CD4-positive, alpha-beta T cell (primary cell): Measurements from ENCODE around the gene IL11. TPM values are rescaled to one million over a fixed set of nuclear protein-coding genes. Genes with fewer than 3 reads are reported as not detected.
"Not testable (repeated sequence)": the region's sequence is repeated elsewhere in the genome, so short reads cannot be mapped to it uniquely, and the experiment has no call there.

Source experiments
- ATAC-seq: fragments of 200-7000 bp; cut with Tn5 transposase; one replicate; pipeline ENCODE4 v1.10.0; 2022; ENCODE audit warnings: mild to moderate bottlenecking; ENCODE audit not compliant: poor library complexity
- CTCF ChIA-PET: fragments of 350-600 bp; sonication (Branson Sonifier 250); formaldehyde crosslinking; loops from one replicate; lab custom pipeline; 2021; ENCODE audit warnings: antibody characterized with exemption, inconsistent platforms; lab: Charles Lee
- POLR2A ChIA-PET: fragments of 350-600 bp; sonication (Branson Sonifier 250); formaldehyde crosslinking; loops from one replicate; lab custom pipeline; 2021; ENCODE audit warnings: antibody characterized with exemption, inconsistent platforms; lab: Charles Lee
- DNase-seq, 14 experiments: peaks; one replicate each; pipeline ENCODE4 v3.0.0-alpha.2; 2013 to 2020; ENCODE audit warnings: mixed read lengths in 2 of 14
- H3K27ac ChIP-seq, 2 donors: one replicate each; pipeline versions ENCODE4 v1.5.1 to v1.7.0; 2013; ENCODE audit warnings: low read length in 2 of 2, low read depth in 1 of 2, mild to moderate bottlenecking in 1 of 2
- H3K27me3 ChIP-seq, 2 experiments: 1 replicate in 1 of 2; 2 replicates in 1 of 2; pipeline versions ENCODE4 v1.6.1 to v1.7.0; 2013; ENCODE audit warnings: low read length in 2 of 2, control low read depth in 1 of 2, mild to moderate bottlenecking in 1 of 2, moderate library complexity in 1 of 2; ENCODE audit not compliant: insufficient read depth in 2 of 2, control insufficient read depth in 1 of 2
- H3K36me3 ChIP-seq: one replicate; pipeline ENCODE4 v1.6.1; 2013; ENCODE audit warnings: low read length, control low read depth; ENCODE audit not compliant: insufficient read depth
- H3K4me1 ChIP-seq: one replicate; pipeline ENCODE4 v1.6.1; 2013; ENCODE audit warnings: low read length, control low read depth; ENCODE audit not compliant: insufficient read depth
- H3K4me3 ChIP-seq: one replicate; pipeline ENCODE4 v1.5.1; 2013; ENCODE audit warnings: mild to moderate bottlenecking, low read length, moderate library complexity
- H3K9me3 ChIP-seq, 2 experiments: 1 replicate in 1 of 2; 2 replicates in 1 of 2; pipeline versions ENCODE4 v1.6.1 to v1.7.0; 2013; ENCODE audit warnings: low read length in 2 of 2, mild to moderate bottlenecking in 2 of 2, control low read depth in 1 of 2, moderate library complexity in 1 of 2; ENCODE audit not compliant: control insufficient read depth in 1 of 2, insufficient read depth in 1 of 2
- H3K27ac Mint-ChIP-seq: one replicate; pipeline ENCODE4 v1.8.0; 2020; ENCODE audit warnings: mixed read lengths
- H3K27me3 Mint-ChIP-seq: one replicate; pipeline ENCODE4 v1.8.0; 2021; ENCODE audit warnings: mixed read lengths
- H3K36me3 Mint-ChIP-seq: one replicate; pipeline ENCODE4 v1.8.0; 2021; ENCODE audit warnings: low read depth, mixed read lengths
- H3K4me1 Mint-ChIP-seq: one replicate; pipeline ENCODE4 v1.8.0; 2021; ENCODE audit warnings: low read depth, mixed read lengths
- H3K4me3 Mint-ChIP-seq: one replicate; pipeline ENCODE4 v1.8.0; 2020; ENCODE audit warnings: mild to moderate bottlenecking, mixed read lengths
- H3K9me3 Mint-ChIP-seq: one replicate; pipeline ENCODE4 v1.8.0; 2020; ENCODE audit warnings: mixed read lengths
- intact Hi-C, 2 experiments: fragments of 100-400 bp; cut with DNase I in 1 of 2; cut with micrococcal nuclease in 1 of 2; formaldehyde crosslinking; loops; one replicate each; pipeline versions ENCODE4 v1.15.1 to v1.9.0; 2023 to 2025; cut with DNase I, micrococcal nuclease
- total RNA-seq, 174 experiments: library from RNA in 2 of 174; stranded (reverse) in 2 of 174; gene quantifications; one replicate each; pipeline ENCODE4 v1.2.3 and lab custom pipeline; 2021 to 2026
- TF ChIP-seq, protein P1 (sequence below): fragments of 200-600 bp; IDR thresholded peaks from one replicate; pipeline ENCODE4 v1.8.0; 2022; ENCODE audit warnings: antibody characterized with exemption, mild to moderate bottlenecking

The IL11 gene
- total RNA-seq, 2 experiments from 2014 or later, result 0.22 to 0.92 TPM

- H3K4me1 Mint-ChIP-seq, result peaks cover 29% of the 10 kb centered on the region
- no peak for DNase-seq
These were observed 38.2 kb upstream of the IL11 start for GRCh38 chr19:55408533-55408872.

GRCh38 chr19:55407800-55408532 lies 37.7 kb upstream of the IL11 start:
- H3K9me3 Mint-ChIP-seq, result no peaks in the 10 kb centered on the region
- Histone ChIP-seq H3K36me3 (peaks cover 22% of the 10 kb centered on the region), H3K4me1 (peaks cover 30% of the 10 kb centered on the region), H3K4me3 (peak overlapping the region; percentile 61), H3K27ac (peak overlapping the region; percentile 96 to 100), H3K27me3 (no peaks in the 10 kb centered on the region), H3K9me3 (peaks cover 0 to 3% of the 10 kb centered on the region in 2 experiments)
- H3K4me1 Mint-ChIP-seq, result peaks cover 29% of the 10 kb centered on the region
- peaks cover 47% of the 10 kb centered on the region for H3K36me3 Mint-ChIP-seq
- ChIA-PET CTCF (interaction anchor here (1.2 kb wide), 1 partner anchor 247 kb away, joined by 3 read pairs; no protein-coding TSS in a partner anchor), POLR2A (interaction anchor here (0.6 to 2.7 kb wide), 28 partner anchors 9 to 1271 kb away, joined by 3 to 45 read pairs (median 6); partner anchors contain the start of genes FIZ1, HSPBP1, ISOC2 and KMT5C)
- TF ChIP-seq, protein P1, sequence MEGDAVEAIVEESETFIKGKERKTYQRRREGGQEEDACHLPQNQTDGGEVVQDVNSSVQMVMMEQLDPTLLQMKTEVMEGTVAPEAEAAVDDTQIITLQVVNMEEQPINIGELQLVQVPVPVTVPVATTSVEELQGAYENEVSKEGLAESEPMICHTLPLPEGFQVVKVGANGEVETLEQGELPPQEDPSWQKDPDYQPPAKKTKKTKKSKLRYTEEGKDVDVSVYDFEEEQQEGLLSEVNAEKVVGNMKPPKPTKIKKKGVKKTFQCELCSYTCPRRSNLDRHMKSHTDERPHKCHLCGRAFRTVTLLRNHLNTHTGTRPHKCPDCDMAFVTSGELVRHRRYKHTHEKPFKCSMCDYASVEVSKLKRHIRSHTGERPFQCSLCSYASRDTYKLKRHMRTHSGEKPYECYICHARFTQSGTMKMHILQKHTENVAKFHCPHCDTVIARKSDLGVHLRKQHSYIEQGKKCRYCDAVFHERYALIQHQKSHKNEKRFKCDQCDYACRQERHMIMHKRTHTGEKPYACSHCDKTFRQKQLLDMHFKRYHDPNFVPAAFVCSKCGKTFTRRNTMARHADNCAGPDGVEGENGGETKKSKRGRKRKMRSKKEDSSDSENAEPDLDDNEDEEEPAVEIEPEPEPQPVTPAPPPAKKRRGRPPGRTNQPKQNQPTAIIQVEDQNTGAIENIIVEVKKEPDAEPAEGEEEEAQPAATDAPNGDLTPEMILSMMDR, result no peak
- no peaks in the 10 kb centered on the region for H3K27me3 Mint-ChIP-seq
- peak; percentile 91 to 99 (median 96) for DNase-seq
- intact Hi-C loops, result loop anchor here (1.0 to 10.0 kb wide), 9 partner anchors 23 to 289 kb away; partner anchors contain the start of genes KMT5C (in 2 of the 2), C19orf85 (in 1 of the 2), ISOC2 (in 1 of the 2) and PPP6R1 (in 1 of the 2)
- H3K4me3 Mint-ChIP-seq, result peak overlapping the region; percentile 94
- H3K27ac Mint-ChIP-seq, result peak overlapping the region; percentile 99
- ATAC-seq, result peak; percentile 92

More at GRCh38 chr19:55408533-55408872, 38.2 kb upstream of the IL11 start:
- Histone ChIP-seq H3K4me3 (peak overlapping the region; percentile 61), H3K27me3 (no peaks in the 10 kb centered on the region), H3K27ac (peak overlapping the region; percentile 44 to 100), H3K4me1 (peaks cover 30% of the 10 kb centered on the region), H3K9me3 (peaks cover 0 to 3% of the 10 kb centered on the region in 2 experiments), H3K36me3 (peaks cover 16% of the 10 kb centered on the region)
- H3K9me3 Mint-ChIP-seq, result no peaks in the 10 kb centered on the region
- CTCF ChIA-PET, result no interaction called here
- intact Hi-C loops, result loop anchor here (1.0 to 10.0 kb wide), 9 partner anchors 24 to 290 kb away; partner anchors contain the start of genes KMT5C (in 2 of the 2), C19orf85 (in 1 of the 2), ISOC2 (in 1 of the 2) and PPP6R1 (in 1 of the 2)
- TF ChIP-seq, protein P1, result no peak
- no peaks in the 10 kb centered on the region for H3K27me3 Mint-ChIP-seq
- H3K27ac Mint-ChIP-seq, result peak overlapping the region; percentile 99
- ATAC-seq, result no peak
- peak overlapping the region; percentile 94 for H3K4me3 Mint-ChIP-seq
- H3K36me3 Mint-ChIP-seq, result peaks cover 42% of the 10 kb centered on the region
- POLR2A ChIA-PET, result interaction anchor here (0.8 to 2.7 kb wide), 4 partner anchors 13 to 149 kb away, joined by 3 to 13 read pairs (median 4); partner anchors contain the start of gene KMT5C

- H3K27ac ChIP-seq, result peak within 1 kb of the TSS; percentile 96 to 100
- peaks cover 30% of the 10 kb centered on the region for H3K4me1 ChIP-seq
- ChIA-PET CTCF (interaction anchor here (1.2 kb wide), 1 partner anchor 247 kb away, joined by 3 read pairs; no protein-coding TSS in a partner anchor), POLR2A (interaction anchor here (0.6 to 2.7 kb wide), 26 partner anchors 8 to 1270 kb away, joined by 3 to 45 read pairs (median 6); partner anchors contain the start of genes FIZ1, HSPBP1, ISOC2 and KMT5C)
- Mint-ChIP-seq H3K36me3 (peaks cover 52% of the 10 kb centered on the region), H3K27ac (peak within 1 kb of the TSS; percentile 99), H3K4me1 (peaks cover 29% of the 10 kb centered on the region), H3K4me3 (peak within 1 kb of the TSS; percentile 94)
- not testable (repeated sequence) for H3K27me3 Mint-ChIP-seq, H3K27me3 ChIP-seq, DNase-seq, ATAC-seq, H3K9me3 ChIP-seq, H3K9me3 Mint-ChIP-seq
- peaks cover 27% of the 10 kb centered on the region for H3K36me3 ChIP-seq
- intact Hi-C loops, result loop anchor here in 1 of 2 experiments (5.0 to 10.0 kb wide), 5 partner anchors 55 to 227 kb away; partner anchors contain the start of genes C19orf85, ISOC2, KMT5C and PPP6R1
- H3K4me3 ChIP-seq, result peak within 1 kb of the TSS; percentile 61
These were observed 37.2 kb upstream of the IL11 start, which contains the start of gene UBE2S for GRCh38 chr19:55407550-55407799. Gene UBE2S, minus strand, starts transcription at chr19:55407788. Its CDS starts 199 bp downstream, at chr19:55407589.
